Bone marrow (tissue), 2 donors: Measurements from ENCODE around the gene CSNK2A1.
"Not testable (repeated sequence)": the region's sequence is repeated elsewhere in the genome, so short reads cannot be mapped to it uniquely, and the experiment has no call there.

Source experiments
- DNase-seq, 2 donors: peaks; one replicate each; lab custom pipeline; 2025; lab: John Stamatoyannopoulos, UW

Gene CSNK2A1

GRCh38 chr20:533526-533925, 10.1 kb downstream of the CSNK2A1 start:
- no peak for DNase-seq

GRCh38 chr20:532530-532929, 11.1 kb downstream of the CSNK2A1 start:
- DNase-seq = no peak

GRCh38 chr20:531608-532007, 12.0 kb downstream of the CSNK2A1 start:
- no peak for DNase-seq

- DNase-seq = no peak
These were observed 13.3 kb downstream of the CSNK2A1 start for GRCh38 chr20:530321-530720.

- no peak for DNase-seq
These were observed 14.5 kb downstream of the CSNK2A1 start for GRCh38 chr20:528923-529604.

- no peak for DNase-seq
These were observed 16.1 kb downstream of the CSNK2A1 start for GRCh38 chr20:527571-527886.

- no peak for DNase-seq
These were observed 21.7 kb downstream of the CSNK2A1 start for GRCh38 chr20:521860-522259.

- no peak for DNase-seq
These were observed 23.6 kb downstream of the CSNK2A1 start for GRCh38 chr20:519999-520398.

- no peak for DNase-seq
These were observed 26.4 kb downstream of the CSNK2A1 start for GRCh38 chr20:517221-517620.

- no peak for DNase-seq
These were observed 26.8 kb downstream of the CSNK2A1 start for GRCh38 chr20:516799-517198.

- DNase-seq = no peak
These were observed 27.9 kb downstream of the CSNK2A1 start for GRCh38 chr20:515696-516095.

GRCh38 chr20:513429-513828, 30.2 kb downstream of the CSNK2A1 start:
- DNase-seq = no peak

GRCh38 chr20:510328-511057, 33.1 kb downstream of the CSNK2A1 start:
- not testable (repeated sequence) for DNase-seq

GRCh38 chr20:508364-508787, 35.2 kb downstream of the CSNK2A1 start:
- not testable (repeated sequence) for DNase-seq

- no peak for DNase-seq
These were observed 35.7 kb downstream of the CSNK2A1 start for GRCh38 chr20:507761-508332.

GRCh38 chr20:507006-507758, 36.4 kb downstream of the CSNK2A1 start:
- no peak for DNase-seq

GRCh38 chr20:504632-505075, 38.9 kb downstream of the CSNK2A1 start:
- DNase-seq = no peak

GRCh38 chr20:503048-503737, 40.4 kb downstream of the CSNK2A1 start:
- no peak for DNase-seq

- no peak for DNase-seq
These were observed 45.6 kb downstream of the CSNK2A1 start for GRCh38 chr20:497979-498378.

- no peak for DNase-seq
These were observed 47.4 kb downstream of the CSNK2A1 start for GRCh38 chr20:496126-496696.

- DNase-seq = no peak
These were observed 51.4 kb downstream of the CSNK2A1 start for GRCh38 chr20:492159-492558.

GRCh38 chr20:487655-488054, 55.9 kb downstream of the CSNK2A1 start:
- DNase-seq = no peak
